PC-3 (cell line): ENCODE measurements around the gene ADM2.

Experiments used
- CTCF ChIP-seq: fragments of 300-600 bp; sonication (generic); conservative IDR thresholded peaks from 2 replicates; pipeline ENCODE4 v1.5.1; 2017; ENCODE audit warnings: antibody characterized with exemption, low read depth, mild to moderate bottlenecking, low read length
- EZH2phosphoT487 ChIP-seq: fragments of 300-600 bp; sonication (generic); IDR thresholded peaks from 2 replicates; pipeline ENCODE4 v1.6.1; 2018; ENCODE audit warnings: mild to moderate bottlenecking, antibody characterized with exemption, low read length, borderline replicate concordance

GRCh38 chr22:50519151-50519550 lies 37.8 kb downstream of the ADM2 start:
- no peak for TF ChIP-seq EZH2phosphoT487
- TF ChIP-seq CTCF = no peak
